Loucy (cell line): Measurements from ENCODE around the gene KPNA4.
"Not testable (repeated sequence)": the region's sequence is repeated elsewhere in the genome, so short reads cannot be mapped to it uniquely, and the experiment has no call there.

Experiments used
- H2AFZ ChIP-seq: fragments of 200-600 bp; sonication (generic); 2 replicates; pipeline ENCODE4 v1.6.0; 2016; ENCODE audit warnings: antibody characterized with exemption, mild to moderate bottlenecking, low read length, moderate library complexity
- H3F3A ChIP-seq: fragments of 200-600 bp; 2 replicates; pipeline ENCODE4 v1.6.0; 2016; ENCODE audit warnings: antibody characterized with exemption, low read depth, mild to moderate bottlenecking
- H3K27me3 ChIP-seq: fragments of 200-600 bp; sonication (generic); 2 replicates; pipeline ENCODE4 v1.6.1; 2014; ENCODE audit warnings: low read length, mild to moderate bottlenecking; ENCODE audit not compliant: insufficient read depth, poor library complexity, severe bottlenecking
- H3K36me3 ChIP-seq: fragments of 200-600 bp; sonication (generic); 2 replicates; pipeline ENCODE4 v1.6.1; 2016; ENCODE audit warnings: low read length; ENCODE audit not compliant: insufficient read depth
- H3K4me1 ChIP-seq: fragments of 200-600 bp; sonication (generic); 2 replicates; pipeline ENCODE4 v1.5.1; 2014; ENCODE audit warnings: low read length, mild to moderate bottlenecking; ENCODE audit not compliant: insufficient read depth, poor library complexity, severe bottlenecking
- H3K4me2 ChIP-seq: fragments of 200-600 bp; sonication (generic); 2 replicates; pipeline ENCODE4 v1.6.0; 2014; ENCODE audit warnings: antibody characterized with exemption, low read length, low read depth, mild to moderate bottlenecking; ENCODE audit not compliant: poor library complexity, severe bottlenecking
- H3K4me3 ChIP-seq: fragments of 200-600 bp; sonication (generic); 2 replicates; pipeline ENCODE4 v1.5.1; 2014; ENCODE audit warnings: low read length, mild to moderate bottlenecking, mixed read lengths; ENCODE audit not compliant: poor library complexity, severe bottlenecking
- H3K79me2 ChIP-seq: fragments of 200-600 bp; sonication (generic); 2 replicates; pipeline ENCODE4 v1.6.1; 2014; ENCODE audit warnings: low read length; ENCODE audit not compliant: insufficient read depth
- H3K9ac ChIP-seq: fragments of 200-600 bp; sonication (generic); 2 replicates; pipeline ENCODE4 v1.6.0; 2014; ENCODE audit warnings: mild to moderate bottlenecking, low read depth, low read length, moderate library complexity; ENCODE audit not compliant: poor library complexity, severe bottlenecking
- H3K9me2 ChIP-seq: fragments of 200-600 bp; sonication (generic); replicated peaks from 2 replicates; pipeline ENCODE4 v1.6.1; 2016; ENCODE audit warnings: low read depth, low read length, mixed read lengths
- H3K9me3 ChIP-seq: fragments of 200-600 bp; sonication (generic); 2 replicates; pipeline ENCODE4 v1.6.1; 2014; ENCODE audit warnings: mild to moderate bottlenecking, antibody characterized with exemption, low read length, low read depth; ENCODE audit not compliant: insufficient read depth
- H4K20me1 ChIP-seq: fragments of 200-600 bp; sonication (generic); 2 replicates; pipeline ENCODE4 v1.6.0; 2014; ENCODE audit warnings: antibody characterized with exemption, low read length, mild to moderate bottlenecking; ENCODE audit not compliant: insufficient read depth, poor library complexity, severe bottlenecking
- CTCF ChIP-seq: fragments of 200-600 bp; sonication (generic); conservative IDR thresholded peaks from 2 replicates; pipeline ENCODE4 v1.5.1; 2014; ENCODE audit warnings: mild to moderate bottlenecking, antibody characterized with exemption, low read length
- EZH2phosphoT487 ChIP-seq: fragments of 200-600 bp; IDR thresholded peaks from 2 replicates; pipeline ENCODE4 v1.6.1; 2018; ENCODE audit warnings: antibody characterized with exemption, mild to moderate bottlenecking, moderate library complexity, borderline replicate concordance

The KPNA4 gene

DNA sequence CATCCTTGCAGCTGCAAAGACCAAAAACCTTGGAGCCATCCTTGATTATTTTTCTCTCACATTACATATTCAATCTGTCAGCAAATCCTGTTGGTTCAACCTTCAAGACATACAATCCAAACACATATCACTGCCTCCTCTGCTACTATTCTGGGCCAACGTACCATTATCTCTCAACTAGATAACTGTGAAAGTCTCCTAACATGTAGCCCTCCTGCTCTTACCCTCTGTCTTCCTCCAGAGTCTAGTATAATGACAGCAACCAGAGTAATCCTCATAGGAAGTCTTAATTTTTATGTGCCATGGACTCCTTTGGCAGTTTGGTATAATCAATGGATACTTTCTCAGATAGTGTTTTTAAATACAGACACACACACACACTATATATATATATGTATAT, 27.6 kb downstream of the KPNA4 start:
- no peak overlapping the region for H3K9ac ChIP-seq
- H3K4me2 ChIP-seq = no peak overlapping the region
- H3K4me1 ChIP-seq = no peaks in the 10 kb centered on the region
- no peak overlapping the region for H3K4me3 ChIP-seq
- H3K9me2 ChIP-seq = no peaks in the 10 kb centered on the region
- TF ChIP-seq CTCF (no peak), EZH2phosphoT487 (no peak)
- H4K20me1 ChIP-seq = peaks cover 54% of the 10 kb centered on the region
- H3K27me3 ChIP-seq = no peaks in the 10 kb centered on the region
- H3K79me2 ChIP-seq = peaks cover 63% of the 10 kb centered on the region
- H3F3A ChIP-seq = no peaks in the 10 kb centered on the region
- H3K36me3 ChIP-seq = peaks cover 30% of the 10 kb centered on the region; the same call in 1 of the 2 replicates
- H2AFZ ChIP-seq = no peak overlapping the region
- no peaks in the 10 kb centered on the region for H3K9me3 ChIP-seq

DNA sequence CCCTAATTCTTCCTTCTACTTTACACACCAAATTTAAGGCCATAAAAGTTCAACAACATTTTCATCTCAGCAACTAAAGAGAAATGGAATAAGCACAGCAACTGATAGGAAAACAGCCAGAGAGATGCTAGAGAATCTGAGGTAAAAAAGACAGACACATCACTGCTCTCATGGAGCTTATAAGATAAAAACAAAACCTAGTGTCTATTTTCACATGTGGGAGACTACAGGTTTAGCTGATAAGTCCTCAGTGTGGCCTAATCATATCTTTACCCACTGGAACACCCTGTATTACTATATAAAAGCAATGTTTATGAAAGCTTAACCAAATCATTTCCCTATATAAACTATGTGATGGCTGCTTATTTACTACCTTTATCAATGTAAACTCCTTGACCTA, 33.0 kb downstream of the KPNA4 start:
- Histone ChIP-seq H3K4me1 (no peaks in the 10 kb centered on the region), H3K9ac (no peak overlapping the region), H3K36me3 (peaks cover 76% of the 10 kb centered on the region; the same call in 1 of the 2 replicates), H3K9me3 (no peaks in the 10 kb centered on the region), H2AFZ (no peak overlapping the region), H3K4me2 (no peak overlapping the region), H3K27me3 (no peaks in the 10 kb centered on the region), H3K9me2 (no peaks in the 10 kb centered on the region), H3K79me2 (peaks cover 11% of the 10 kb centered on the region), H3K4me3 (no peak overlapping the region), H3F3A (no peaks in the 10 kb centered on the region), H4K20me1 (peaks cover 13% of the 10 kb centered on the region)
- TF ChIP-seq EZH2phosphoT487 (no peak), CTCF (no peak)

- TF ChIP-seq CTCF (no peak), EZH2phosphoT487 (no peak)
- Histone ChIP-seq H3K4me1 (no peaks in the 10 kb centered on the region), H4K20me1 (peaks cover 3% of the 10 kb centered on the region)
Measured at GRCh38 chr3:160531311-160531710, 34.1 kb downstream of the KPNA4 start.

GRCh38 chr3:160516391-160516790, 49.0 kb downstream of the KPNA4 start:
- H3K4me1 ChIP-seq, H3K9ac ChIP-seq, H3F3A ChIP-seq, H3K27me3 ChIP-seq, H3K9me3 ChIP-seq, H2AFZ ChIP-seq, H3K4me2 ChIP-seq, H4K20me1 ChIP-seq, H3K79me2 ChIP-seq, H3K4me3 ChIP-seq, H3K9me2 ChIP-seq: not testable (repeated sequence)
- peaks cover 82% of the 10 kb centered on the region for H3K36me3 ChIP-seq

More at GRCh38 chr3:160531311-160531710, 34.1 kb downstream of the KPNA4 start:
- Histone ChIP-seq H3K4me2 (no peak overlapping the region), H3K9me2 (no peaks in the 10 kb centered on the region), H3K27me3 (no peaks in the 10 kb centered on the region), H2AFZ (no peak overlapping the region), H3K79me2 (peaks cover 4% of the 10 kb centered on the region), H3K36me3 (peaks cover 87% of the 10 kb centered on the region), H3K9ac (no peak overlapping the region), H3K9me3 (no peaks in the 10 kb centered on the region), H3K4me3 (no peak overlapping the region), H3F3A (no peaks in the 10 kb centered on the region)
